HG02642 (cell line): ENCODE data around the gene DAB2IP.
"Not testable (repeated sequence)": the region's sequence is repeated elsewhere in the genome, so short reads cannot be mapped to it uniquely, and the experiment has no call there.

ENCODE experiments used
- ATAC-seq: cut with Tn5 transposase; IDR thresholded peaks from one replicate; pipeline ENCODE4 v1.9.1; 2021; ENCODE audit warnings: mild to moderate bottlenecking; ENCODE audit not compliant: unreplicated experiment, poor library complexity

The DAB2IP gene

GRCh38 chr9:121641224-121641611 is 10.2 kb upstream of the DAB2IP start:
- ATAC-seq, result no peak

GRCh38 chr9:121642758-121643157 is 8.7 kb upstream of the DAB2IP start:
- no peak for ATAC-seq

GRCh38 chr9:121643473-121643872 is 8.0 kb upstream of the DAB2IP start:
- ATAC-seq, result no peak

- not testable (repeated sequence) for ATAC-seq
Measured at GRCh38 chr9:121644040-121644439, 7.4 kb upstream of the DAB2IP start.

- no peak for ATAC-seq
Measured at GRCh38 chr9:121645003-121645402, 6.4 kb upstream of the DAB2IP start.

GRCh38 chr9:121645853-121646807 is 5.3 kb upstream of the DAB2IP start:
- no peak for ATAC-seq

GRCh38 chr9:121646992-121647391 is 4.4 kb upstream of the DAB2IP start:
- no peak for ATAC-seq

- ATAC-seq, result no peak
Measured at GRCh38 chr9:121648172-121648571, 3.3 kb upstream of the DAB2IP start.

- no peak for ATAC-seq
Measured at GRCh38 chr9:121648799-121649198, 2.6 kb upstream of the DAB2IP start.

- ATAC-seq, result no peak
Measured at GRCh38 chr9:121649476-121650216, 1.8 kb upstream of the DAB2IP start.

- no peak for ATAC-seq
Measured at GRCh38 chr9:121650217-121651007, 1.0 kb upstream of the DAB2IP start.

GRCh38 chr9:121651008-121651294 is 483 bp upstream of the DAB2IP start:
- no peak for ATAC-seq

- no peak for ATAC-seq
Measured at GRCh38 chr9:121652021-121652837, 795 bp downstream of the DAB2IP start.

- ATAC-seq, result no peak
Measured at GRCh38 chr9:121652838-121653231, 1.4 kb downstream of the DAB2IP start.

- ATAC-seq, result no peak
Measured at GRCh38 chr9:121654499-121655140, 3.2 kb downstream of the DAB2IP start.

- no peak for ATAC-seq
Measured at GRCh38 chr9:121655231-121655755, 3.9 kb downstream of the DAB2IP start.

- no peak for ATAC-seq
Measured at GRCh38 chr9:121656941-121657470, 5.6 kb downstream of the DAB2IP start.

GRCh38 chr9:121658166-121658565 is 6.7 kb downstream of the DAB2IP start:
- ATAC-seq, result no peak

- no peak for ATAC-seq
Measured at GRCh38 chr9:121658591-121658990, 7.2 kb downstream of the DAB2IP start.
